Omental fat pad (tissue), 4 donors: ENCODE measurements around the gene TPR. TPM values are rescaled to one million over a fixed set of nuclear protein-coding genes. Genes with fewer than 3 reads are reported as not detected.

Experiments
- ATAC-seq: fragments of 150-250 bp; one replicate; pipeline ENCODE4 v1.9.1; 2016; ENCODE audit warnings: mild to moderate bottlenecking, moderate library complexity; ENCODE audit not compliant: low FRiP score
- DNase-seq: peaks from one replicate; pipeline ENCODE4 v3.0.0-alpha.2; 2019; ENCODE audit warnings: low spot score
- total RNA-seq, 4 donors: library from RNA; depleted of rRNA; stranded (reverse); fragments of >200 nt; gene quantifications; one replicate each; pipeline ENCODE4 v1.1.0, GENCODE V29; 2016
- TF ChIP-seq, protein P1 (sequence below), 3 donors: fragments of 450-650 bp; IDR thresholded peaks; one replicate each; pipeline ENCODE4 v1.5.1; 2016 to 2017; ENCODE audit warnings: antibody characterized with exemption in 3 of 3, mild to moderate bottlenecking in 3 of 3, moderate library complexity in 2 of 3

TPR gene
- total RNA-seq, 4 donors from 2014 or later = 67.2 to 105 (median 78.8) TPM

DNA sequence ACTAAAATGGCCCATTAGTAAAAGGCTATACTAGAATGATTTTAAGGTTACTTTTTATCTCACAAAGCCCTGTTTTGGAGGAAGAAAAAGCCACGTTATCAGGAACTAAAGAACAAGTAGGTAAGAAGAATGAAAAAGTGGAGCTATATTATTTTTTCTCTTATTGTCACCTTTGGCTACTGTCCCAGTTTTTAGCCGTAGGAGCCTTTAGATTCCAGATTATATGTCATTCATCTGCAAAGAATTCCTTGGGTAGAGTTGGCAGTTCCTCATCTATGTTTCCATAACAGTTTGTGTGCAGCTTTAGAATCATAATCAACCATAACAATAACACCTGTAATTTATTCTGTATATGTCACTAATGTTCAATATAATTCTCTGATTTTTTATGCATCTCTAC lies 83.8 kb downstream of the TPR start:
- ATAC-seq = no peak
- no peak for DNase-seq
- TF ChIP-seq, protein P1, sequence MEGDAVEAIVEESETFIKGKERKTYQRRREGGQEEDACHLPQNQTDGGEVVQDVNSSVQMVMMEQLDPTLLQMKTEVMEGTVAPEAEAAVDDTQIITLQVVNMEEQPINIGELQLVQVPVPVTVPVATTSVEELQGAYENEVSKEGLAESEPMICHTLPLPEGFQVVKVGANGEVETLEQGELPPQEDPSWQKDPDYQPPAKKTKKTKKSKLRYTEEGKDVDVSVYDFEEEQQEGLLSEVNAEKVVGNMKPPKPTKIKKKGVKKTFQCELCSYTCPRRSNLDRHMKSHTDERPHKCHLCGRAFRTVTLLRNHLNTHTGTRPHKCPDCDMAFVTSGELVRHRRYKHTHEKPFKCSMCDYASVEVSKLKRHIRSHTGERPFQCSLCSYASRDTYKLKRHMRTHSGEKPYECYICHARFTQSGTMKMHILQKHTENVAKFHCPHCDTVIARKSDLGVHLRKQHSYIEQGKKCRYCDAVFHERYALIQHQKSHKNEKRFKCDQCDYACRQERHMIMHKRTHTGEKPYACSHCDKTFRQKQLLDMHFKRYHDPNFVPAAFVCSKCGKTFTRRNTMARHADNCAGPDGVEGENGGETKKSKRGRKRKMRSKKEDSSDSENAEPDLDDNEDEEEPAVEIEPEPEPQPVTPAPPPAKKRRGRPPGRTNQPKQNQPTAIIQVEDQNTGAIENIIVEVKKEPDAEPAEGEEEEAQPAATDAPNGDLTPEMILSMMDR (IDR thresholded peaks at IDR 0.05) = no peak

DNA sequence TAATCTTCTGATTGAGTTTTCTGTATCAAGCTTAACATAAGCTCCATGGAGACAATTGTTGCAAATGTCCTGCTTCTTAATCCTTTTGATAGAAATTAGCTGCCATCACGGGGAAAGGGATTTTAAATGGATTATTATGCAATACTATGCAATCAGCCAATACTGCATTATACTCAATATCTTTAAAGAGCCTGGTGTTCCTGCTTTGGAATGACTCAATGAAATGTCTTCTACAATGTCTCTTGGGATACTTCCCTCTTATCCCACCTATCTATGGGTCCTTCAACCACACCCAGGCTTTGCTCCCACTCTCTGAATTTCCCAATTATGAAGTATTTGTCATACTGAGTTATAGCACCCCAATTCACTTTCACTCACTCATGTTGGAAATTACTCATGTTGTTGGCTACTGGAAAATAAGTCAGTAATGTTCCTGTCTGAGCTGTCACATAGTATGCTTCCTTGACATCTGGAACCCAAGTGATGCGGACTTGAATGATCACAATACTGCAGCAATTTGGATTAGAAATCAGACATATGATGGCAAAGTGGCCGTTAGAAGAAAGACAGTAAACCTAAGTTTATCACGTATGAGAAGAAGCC lies 85.0 kb downstream of the TPR start:
- TF ChIP-seq, protein P1 (IDR thresholded peaks at IDR 0.05) = no peak

DNA sequence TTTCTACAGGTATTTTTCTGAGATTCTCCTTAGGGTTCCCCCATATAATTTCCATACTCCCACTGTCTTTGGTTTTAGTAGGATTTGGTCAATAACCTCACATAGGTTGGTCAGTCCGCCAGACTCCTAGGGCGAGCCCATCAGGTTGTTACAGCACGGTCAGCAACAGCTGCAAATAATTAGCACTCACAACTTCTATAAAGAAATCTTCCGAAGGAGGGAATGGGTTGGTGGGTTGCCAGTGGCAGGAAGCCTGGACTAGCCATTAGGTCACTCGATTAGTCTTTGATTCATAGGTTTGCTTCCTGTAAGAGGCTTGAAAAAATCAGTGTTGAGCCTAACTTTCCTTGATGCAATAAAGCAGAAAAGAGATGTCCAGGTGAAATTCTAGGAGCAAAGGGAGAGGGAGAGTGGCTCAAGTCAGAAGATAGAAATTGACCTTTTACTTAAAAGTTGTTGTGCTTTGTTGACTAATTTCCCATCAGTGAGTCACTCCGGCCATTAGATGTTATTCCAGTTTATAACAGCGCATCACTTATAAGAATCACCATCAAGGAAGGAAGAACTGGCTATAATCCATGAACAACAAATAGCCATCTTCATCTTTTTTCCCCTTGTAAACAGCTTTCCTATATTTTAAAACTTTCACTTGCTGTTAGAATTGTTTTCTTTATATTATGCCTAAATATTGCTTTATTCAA lies 88.3 kb downstream of the TPR start:
- DNase-seq (no peak), ATAC-seq (peak; percentile 63)
- TF ChIP-seq, protein P1 (IDR thresholded peaks at IDR 0.05) = no peak

More for the DNA sequence above, 85.0 kb downstream of the TPR start:
- DNase-seq (no peak), ATAC-seq (no peak)

DNA sequence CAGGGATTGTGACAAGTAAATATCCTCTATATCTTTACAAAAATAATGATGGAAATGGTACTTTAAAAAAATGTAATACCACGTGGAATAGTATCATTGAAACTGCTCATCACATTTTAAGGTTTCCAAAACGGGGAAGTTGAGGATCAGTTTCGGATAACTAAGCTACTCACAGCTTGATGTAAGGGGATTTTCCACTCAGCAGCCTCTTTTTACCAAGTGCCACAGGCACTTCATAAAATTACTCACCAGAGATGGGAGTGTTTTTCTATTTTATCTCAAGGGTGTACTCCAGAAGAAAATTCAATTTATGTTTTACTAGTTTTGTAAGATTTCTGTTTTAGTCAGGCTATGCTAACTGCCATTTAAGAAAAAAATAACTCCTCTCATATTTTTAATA lies 91.7 kb downstream of the TPR start:
- DNase-seq (no peak), ATAC-seq (no peak)
- TF ChIP-seq, protein P1 (IDR thresholded peaks at IDR 0.05) = no peak

DNA sequence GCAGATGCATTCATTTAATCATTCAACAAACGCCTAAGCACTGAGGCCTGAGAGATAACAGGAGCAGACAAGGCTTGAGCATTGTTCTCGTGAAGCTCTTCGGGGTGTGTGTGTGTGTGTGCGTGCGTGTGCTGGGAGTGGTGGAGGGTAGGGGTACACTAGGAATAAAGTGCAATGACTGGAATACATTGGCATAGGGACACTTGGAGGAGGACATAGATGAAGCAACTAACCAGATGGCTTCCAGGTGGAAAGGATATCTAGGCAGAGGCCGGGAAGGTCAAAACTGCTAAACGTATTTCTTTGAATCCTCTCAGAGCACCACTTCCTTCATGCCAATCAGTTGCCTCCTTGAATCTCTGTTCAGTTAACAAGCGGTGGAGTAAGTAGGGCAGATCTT lies 92.6 kb downstream of the TPR start:
- ATAC-seq = no peak
- TF ChIP-seq, protein P1 (IDR thresholded peaks at IDR 0.05) = no peak
- no peak for DNase-seq

DNA sequence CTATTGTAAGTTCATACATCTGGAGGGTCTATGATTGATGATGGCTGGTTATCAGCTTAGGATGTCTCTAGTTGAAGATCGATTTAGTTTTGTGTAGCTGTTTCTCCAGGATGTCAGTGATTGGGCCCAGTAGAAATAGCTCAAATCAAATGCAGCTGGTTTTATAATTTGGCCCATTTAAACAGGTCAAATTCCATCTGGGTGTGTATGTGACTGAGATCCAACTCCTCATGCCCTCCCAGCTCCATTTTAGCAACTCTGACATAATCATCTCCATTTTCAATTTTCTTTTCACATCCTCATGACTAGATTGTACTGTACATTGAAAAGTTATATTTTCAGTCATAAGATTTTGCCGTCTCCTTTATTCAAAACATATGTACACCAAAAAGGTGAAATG lies 99.2 kb downstream of the TPR start:
- TF ChIP-seq, protein P1 (IDR thresholded peaks at IDR 0.05) = no peak
- no peak for DNase-seq
- ATAC-seq = no peak

DNA sequence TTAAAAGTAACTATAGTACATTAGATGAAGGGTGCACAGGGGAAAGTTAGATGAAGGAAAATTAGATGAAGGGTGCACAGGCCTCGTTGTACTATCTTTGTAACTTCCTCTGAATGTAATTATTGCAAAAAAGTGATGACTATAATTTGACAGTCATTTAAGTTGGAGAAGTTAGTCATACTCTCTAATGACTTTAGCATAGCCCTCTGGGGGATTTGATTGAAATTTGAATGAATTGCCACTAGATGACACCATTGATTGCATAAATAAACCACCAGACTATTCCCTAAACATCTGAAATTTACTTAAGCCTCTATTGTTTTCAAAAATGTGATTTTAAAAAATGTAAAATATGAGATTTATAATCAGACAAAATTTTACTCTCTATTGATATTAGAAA lies 102.6 kb downstream of the TPR start:
- ATAC-seq = no peak
- TF ChIP-seq, protein P1 (IDR thresholded peaks at IDR 0.05) = no peak

More for the DNA sequence above, 102.6 kb downstream of the TPR start:
- no peak for DNase-seq
